Measurements from ENCODE around the gene CARD10.
A peak's percentile ranks its signal among the peaks of the same experiment; 100 is the strongest.
"Not testable (repeated sequence)": the region's sequence is repeated elsewhere in the genome, so short reads cannot be mapped to it uniquely, and the experiment has no call there.

The CARD10 gene

DNA sequence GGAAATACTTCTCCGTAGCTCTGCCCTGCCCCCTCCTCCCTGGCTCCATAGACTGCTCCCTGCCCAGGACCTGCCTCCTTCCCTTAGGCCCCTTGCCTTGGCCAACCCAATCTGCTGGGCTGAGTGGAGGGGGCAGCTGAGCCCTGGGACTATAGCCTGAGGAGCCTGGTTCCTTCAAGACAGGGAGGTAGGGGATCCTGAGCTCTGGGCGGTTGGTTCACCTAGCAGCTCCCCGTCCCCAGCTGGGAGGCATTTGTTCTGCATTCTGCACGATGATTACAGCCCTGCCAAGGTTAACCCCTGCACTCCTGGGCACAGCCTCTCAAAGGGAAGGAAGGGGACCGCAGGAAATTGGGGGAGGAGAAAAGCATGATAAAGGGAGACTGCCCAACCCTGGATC is 37.5 kb upstream of the CARD10 start:
- DNase-seq: no peak

DNA sequence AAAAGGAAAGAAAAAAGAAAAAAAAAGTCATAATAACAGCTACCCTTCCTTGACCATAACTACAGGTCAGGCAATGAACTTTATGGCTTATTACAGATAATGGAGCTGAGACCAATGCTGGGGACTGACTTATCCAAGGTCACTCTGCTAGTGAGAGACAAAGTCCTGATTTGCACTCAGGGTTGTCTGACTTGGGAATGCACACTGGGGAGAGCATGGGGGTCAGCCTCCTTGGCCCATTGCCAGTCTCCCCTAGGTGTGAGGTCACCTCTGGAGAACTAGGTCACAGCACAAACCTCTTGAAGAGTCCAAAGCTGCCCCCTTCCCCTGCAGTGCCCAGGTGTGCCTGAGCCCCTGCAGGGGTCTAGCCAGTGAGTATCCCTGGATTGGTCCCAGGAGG is 35.8 kb upstream of the CARD10 start:
- no peak for DNase-seq

DNA sequence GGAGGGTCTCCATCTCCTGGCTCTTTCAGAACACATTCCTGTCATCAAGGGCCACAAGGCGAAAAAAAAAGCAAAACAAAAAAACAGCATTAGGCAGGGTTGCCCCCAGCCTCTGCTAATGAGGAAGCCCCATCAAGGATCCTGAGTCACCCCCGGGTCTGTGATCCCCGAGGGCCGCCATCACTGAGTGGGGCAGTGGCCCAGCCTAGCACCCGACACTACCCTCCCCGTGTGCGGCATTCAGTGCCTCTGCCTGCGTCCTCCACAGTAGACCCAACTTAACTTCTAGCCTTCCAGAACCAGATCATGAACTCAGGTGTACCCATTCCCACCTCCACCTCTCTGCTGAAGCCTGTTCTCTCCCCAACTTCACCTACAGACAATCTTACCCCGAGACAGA is 34.5 kb upstream of the CARD10 start:
- no peak for DNase-seq

DNA sequence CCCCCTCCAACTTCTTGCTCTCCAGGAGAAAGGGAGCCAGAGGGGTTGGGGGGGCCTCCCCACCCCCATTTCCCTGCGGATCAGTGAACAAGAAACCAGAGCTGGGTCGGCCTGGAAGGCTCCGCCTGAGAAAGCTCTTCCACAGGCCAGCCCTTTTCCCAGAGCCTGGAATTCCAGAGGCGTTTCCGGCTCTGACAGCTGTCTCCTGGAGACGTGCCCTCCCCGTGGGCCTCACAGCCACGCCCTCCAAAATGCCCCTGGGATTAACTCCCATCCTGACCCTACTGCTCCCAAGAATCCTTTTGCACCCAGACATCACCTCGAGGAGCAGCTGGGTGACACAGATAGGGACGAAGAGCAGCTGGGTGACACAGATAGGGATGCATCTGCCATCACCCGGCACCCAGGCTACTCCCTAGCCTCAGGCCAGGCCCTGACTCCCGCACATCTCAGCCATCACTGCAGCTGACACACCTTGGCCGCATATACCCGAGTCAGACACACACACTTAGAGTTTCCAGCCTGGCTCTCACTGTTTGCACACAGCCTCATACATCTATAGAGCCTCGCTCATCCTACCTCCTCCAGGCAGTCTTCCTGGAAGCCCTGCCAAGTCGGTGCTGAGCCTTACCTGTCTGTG is 33.4 kb upstream of the CARD10 start:
- DNase-seq: peak; percentile 74

DNA sequence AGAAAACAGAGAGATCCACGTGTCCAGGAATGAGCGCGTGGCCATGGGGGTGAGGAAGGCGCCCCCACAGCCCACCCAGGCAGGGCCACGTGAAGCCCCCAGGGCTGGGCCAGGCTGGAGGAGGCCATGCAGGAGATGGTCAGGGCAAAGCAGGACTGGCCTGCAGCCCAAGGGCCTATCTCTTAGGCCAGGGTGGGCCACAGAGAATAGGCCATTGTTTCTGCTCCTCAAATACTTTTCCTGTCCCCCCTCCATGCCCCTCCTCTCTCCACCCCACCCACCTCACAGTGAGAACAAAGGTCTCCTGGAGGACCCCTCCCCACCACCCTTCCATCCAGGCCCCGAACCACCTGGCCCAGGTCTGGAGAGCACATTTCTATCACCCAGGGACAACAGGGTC is 32.8 kb upstream of the CARD10 start:
- DNase-seq: no peak

DNA sequence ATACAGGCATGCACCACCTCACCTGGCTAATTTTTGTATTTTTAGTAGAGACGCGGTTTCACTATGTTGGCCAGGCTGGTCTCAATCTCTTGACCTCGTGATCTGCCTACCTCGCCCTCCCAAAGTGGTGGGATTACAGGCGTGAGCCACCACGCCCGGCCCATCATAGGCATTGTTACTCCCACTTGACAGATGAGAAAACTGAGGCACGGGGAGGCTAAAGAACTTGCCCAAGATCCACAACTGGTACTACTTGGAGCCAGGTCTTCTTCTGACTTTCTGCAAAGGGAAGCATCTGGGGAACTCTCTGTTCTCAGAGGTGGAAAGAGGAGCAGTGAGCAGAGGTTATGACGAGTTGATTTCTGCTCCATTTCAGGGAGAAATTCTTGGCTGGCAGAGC is 31.7 kb upstream of the CARD10 start:
- DNase-seq: not testable (repeated sequence)

DNA sequence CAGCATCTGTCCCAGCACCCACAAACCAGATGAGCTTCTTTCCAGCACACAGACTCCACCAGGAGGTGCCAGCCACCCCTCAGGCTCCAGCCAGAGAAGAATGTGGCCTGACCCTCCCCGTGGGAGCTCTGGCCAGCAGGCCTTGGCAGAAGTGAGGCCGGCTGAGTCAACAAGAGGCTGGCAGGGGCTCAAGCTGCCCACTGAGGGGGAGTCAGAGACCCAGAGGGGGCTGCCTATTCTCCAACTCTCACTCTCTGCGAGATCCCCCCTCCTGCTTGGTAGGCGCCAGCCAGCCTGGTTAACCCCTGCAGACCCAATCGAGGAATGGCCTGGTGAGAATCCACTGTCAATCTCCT is 30.5 kb upstream of the CARD10 start:
- DNase-seq: no peak

DNA sequence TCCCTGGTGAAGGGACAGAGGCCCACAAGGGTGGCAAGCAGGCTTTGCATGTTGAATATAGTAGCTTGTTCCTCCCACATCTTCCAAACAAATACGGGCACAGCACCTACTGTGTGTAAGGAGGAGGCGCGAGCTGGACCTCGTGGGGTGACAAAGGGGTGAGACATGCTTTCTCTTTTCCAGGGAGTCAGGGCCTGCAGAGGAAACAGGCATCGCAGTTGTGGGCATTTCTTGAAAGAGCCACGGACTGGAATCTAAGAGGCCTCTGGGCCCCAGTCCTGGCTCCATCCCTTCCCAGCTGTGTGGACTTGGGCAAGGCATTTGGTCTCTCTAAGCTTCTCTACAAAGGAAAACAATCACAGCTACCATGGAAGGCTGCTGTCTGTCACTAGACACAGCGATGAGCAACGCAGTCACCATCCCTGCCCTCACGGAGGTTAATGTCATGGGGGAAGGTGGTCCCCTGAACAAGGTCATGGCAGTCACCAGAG is 28.1 kb upstream of the CARD10 start:
- no peak for DNase-seq

DNA sequence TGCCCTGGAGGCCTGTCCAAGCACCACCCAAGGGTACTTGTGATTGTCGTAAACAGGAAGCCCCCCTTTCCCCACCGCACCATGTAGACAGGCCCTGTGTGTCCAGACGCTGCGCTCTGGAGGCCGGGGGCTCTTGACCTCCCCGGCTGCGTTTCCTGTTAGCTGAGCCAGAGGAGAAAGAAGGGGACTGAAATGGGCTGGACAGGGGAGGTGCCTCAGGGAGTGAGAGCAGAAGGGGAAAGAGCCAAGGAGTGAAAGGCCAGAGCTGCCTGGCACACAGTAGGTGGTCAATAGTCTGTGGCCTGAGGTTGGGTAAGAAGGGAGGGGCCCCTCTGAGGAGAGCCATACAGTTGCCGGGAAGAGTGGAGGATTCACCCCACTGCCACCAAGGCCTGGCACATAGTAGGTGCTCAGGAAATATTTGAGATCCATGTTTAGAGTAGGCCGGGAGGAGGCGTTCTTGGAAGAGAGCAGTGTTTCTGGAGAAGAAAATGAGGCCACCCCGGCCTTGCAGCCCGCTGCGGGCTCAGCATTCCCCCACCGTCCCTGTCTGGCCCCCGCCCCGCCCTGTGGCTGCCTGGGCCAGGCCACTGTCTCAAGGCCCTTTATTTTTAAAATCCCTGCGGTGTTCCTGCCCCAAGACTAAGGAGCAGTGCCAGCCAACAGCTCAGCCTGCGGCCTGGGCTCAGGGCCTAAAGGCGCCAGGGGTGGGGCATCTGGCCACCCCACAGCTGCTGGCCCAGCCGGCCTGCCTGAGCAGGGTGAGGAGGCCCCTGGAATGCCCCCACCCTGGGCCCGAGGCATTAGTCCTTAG is 27.4 kb upstream of the CARD10 start:
- peak; percentile 36 for DNase-seq

DNA sequence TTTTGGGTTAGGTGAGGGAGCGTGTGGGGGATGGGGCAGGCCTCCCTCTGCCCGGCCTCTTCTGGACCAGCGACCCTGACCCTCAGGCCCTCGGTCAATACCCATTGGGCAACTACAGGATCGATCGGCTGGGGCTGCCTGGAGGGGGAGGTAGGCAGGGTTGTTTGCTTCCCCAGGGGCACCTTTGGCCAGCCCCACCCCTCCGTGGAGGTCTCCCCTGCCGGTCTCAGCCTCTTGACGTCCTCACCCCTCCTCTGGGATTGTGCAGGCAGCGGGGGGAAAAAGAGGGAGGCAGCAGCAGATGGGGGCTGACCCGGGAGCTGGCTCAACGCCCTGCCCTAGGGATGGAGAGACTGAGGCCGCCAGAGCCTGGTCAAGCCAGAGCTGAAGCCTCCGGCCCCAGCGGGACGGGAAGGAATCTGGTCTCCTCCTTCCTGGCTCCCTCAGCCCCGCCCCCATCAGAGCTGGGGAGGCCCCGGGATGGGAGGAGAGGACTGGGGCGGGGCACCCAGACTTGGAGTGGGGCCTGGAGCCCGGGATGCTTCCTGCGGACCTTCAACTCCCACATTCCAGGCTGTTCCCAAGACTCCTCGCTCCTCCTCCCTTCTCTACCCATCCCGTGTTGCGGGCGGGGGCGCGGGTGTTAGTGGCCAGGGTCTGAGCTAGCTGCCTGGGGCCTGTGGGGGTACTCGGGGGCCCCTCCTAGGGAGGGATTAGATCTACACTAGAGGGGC is 26.7 kb upstream of the CARD10 start:
- DNase-seq: peak; percentile 96

DNA sequence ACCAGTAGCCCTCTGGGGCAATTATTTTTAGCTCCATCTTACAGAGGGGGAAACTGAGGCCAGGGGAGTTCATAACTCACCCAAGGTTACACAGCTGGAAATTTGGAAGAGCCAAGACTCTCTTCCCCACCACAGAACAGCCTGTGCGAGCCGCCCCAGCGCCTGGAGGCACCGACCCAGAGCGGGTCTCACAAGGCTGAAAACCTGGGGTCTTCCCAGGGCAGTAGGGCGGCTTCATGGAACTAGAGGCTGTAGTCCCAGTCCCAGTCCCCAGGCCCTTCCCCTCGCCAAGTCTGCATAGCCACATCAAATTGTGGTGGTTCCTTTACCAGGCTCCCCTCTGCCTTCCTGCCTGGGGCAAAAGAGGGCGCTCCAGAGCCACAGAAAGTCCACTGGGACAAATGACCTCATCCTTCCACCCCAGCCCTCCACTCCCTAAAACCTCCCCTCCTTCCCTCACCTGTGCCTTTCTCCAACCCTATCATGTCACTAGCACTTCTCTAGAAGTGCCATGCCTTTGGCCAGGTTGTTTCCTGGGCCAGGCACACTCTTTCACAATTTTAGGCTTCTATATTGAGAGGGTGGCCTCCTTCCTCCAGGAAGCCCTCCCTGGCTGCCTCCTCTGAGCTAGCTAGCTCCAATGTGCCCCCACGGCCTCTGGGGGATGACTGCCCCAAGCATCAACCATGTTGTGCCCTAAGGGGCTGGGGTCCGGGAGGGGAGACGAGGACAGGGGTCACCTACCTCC is 25.9 kb upstream of the CARD10 start:
- DNase-seq: peak; percentile 55

DNA sequence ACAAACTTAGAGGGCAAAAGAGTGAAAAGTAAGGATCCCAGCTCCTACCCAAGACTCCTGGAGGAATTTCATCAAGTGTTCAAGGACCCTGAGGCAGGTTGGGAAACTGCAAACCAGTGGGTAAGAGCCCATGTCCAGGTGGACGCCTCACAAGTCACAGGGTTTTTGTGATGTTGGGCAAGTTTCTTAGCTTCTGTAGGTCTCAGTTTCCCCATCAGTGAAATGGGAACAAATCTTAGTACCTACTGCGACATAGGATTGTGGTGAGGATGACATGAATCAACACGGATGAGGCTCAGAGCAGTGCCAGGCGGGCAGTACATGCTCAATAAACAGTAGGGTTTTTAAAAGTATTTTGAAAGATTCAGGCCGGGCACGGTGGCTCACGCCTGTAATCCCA is 23.7 kb upstream of the CARD10 start:
- no peak for DNase-seq

DNA sequence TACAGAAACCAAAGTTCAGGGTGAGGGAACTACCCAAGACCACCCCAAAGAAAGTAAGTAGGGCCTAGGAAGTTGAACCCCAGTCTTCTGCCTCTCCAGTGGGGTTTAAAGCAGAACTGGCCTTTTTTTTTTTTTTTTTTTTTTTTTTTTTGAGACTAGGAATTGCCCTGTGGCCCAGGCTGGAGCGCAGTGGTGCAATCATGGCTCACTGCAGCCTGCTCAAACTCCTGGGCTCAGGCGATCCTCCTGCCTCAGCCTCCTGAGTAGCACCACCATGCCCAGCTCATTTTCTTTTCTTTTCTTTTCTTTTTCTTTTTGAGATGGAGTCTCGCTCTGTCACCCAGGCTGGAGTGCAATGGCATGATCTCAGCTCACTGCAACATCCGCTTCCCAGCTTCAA is 23.2 kb upstream of the CARD10 start:
- DNase-seq: not testable (repeated sequence)

DNA sequence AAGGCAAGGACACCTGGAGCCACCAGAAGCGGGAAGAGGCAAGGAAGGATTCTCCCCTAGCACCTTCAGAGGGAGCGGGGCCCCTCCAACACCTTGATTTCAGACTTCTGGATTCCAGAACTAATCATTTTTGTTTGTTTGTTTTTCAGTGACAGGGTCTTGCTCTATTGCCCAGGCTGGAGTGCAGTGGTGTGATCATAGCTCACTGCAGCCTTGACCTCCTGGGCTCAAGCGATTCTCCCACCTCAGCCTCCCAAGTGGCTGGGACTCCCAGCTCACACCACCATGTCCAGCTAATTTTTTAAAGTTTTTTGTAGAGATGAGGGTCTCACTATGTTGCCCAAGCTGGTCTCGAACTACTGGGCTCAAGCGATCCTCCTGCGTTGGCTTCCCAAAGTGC is 20.6 kb upstream of the CARD10 start:
- not testable (repeated sequence) for DNase-seq

DNA sequence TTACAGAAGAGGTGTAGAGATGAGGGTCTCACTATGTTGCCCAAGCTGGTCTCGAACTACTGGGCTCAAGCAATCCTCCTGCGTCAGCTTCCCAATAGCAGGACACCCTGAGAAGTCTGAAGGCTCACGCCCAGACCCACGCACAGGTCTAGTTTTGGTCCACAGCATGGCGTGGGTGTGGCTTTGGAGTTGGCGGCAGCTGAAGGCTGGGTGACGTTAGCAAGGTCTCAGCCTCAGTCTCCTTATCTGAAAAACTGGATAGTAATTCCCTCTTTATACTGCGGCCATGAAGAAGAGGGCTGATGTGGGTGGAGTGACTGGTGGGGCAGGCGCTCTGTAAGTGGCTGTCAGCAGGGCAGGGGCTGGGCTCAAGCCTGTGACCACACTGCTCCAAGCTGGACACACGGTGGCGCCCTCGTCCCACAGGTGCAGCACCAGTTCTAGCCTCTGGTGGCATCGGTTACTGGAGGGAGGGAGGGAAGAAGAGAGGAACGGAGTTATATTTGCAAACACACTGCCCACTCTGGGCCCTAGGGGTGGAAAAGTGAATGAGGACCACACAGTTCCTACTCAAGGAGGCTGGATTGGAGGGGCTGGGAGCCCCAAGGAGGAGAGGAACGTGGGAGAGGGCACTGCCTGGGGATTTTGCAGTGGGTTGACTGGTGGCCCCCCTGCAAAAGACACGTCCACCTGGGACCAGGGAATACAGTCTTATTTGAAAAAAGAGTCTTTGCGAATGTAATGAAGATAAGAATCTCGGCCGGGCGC is 19.6 kb upstream of the CARD10 start:
- peak; percentile 90 for DNase-seq

DNA sequence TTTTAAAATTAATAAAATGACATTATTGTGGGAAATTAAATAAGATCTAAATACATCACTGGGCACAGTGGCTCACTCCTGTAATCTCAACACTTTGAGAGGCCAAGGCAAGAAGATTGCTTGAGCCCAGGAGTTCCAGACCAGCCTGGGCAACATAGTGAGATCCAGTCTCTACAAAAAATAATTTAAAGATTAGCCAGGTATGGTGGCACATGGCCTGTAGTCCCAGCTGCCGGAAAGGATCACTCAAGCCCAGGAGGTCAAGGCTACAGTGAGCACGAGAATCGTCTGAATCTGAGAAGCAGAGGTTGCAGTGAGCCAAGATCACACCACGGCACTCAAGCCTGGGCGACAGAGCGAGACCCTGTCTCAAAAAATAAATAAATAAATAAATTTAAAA is 15.9 kb upstream of the CARD10 start:
- DNase-seq: no peak

DNA sequence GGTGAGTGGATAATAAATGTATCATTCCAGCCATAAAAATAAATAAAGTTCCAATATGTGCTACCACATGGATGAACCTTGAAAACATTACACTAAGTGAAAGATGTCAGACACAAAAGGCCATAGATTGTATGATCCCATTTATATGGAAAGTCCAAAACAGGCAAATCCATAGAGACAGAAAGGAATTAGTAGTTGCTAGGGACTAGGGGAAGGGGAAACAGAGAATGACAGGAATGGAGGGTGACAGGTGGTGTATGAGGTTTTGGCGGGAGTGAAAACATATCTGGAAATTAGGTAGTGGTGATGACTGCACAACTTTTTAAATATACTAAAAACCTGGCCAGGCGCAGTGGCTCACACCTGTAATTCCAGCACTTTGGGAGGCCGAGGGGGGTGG is 15.2 kb upstream of the CARD10 start:
- no peak for DNase-seq

DNA sequence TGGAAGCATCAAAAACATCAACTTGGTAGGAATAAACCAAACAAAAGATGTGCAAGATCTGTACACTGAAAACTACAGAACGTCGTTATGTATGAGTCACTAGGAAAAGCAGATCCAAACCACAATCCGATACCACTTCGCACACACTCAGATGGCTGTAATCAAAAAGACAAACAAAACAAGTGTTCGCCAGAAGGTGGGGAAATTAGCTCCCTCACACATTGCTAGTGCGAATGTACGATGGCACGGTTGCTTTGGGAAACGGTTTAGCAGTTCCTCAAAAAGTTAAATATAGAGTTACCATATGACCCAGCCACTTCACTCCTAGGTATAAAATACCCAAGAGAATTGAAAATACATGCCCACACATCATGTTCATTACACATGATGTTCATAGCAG is 14.8 kb upstream of the CARD10 start:
- peak; percentile 67 for DNase-seq

DNA sequence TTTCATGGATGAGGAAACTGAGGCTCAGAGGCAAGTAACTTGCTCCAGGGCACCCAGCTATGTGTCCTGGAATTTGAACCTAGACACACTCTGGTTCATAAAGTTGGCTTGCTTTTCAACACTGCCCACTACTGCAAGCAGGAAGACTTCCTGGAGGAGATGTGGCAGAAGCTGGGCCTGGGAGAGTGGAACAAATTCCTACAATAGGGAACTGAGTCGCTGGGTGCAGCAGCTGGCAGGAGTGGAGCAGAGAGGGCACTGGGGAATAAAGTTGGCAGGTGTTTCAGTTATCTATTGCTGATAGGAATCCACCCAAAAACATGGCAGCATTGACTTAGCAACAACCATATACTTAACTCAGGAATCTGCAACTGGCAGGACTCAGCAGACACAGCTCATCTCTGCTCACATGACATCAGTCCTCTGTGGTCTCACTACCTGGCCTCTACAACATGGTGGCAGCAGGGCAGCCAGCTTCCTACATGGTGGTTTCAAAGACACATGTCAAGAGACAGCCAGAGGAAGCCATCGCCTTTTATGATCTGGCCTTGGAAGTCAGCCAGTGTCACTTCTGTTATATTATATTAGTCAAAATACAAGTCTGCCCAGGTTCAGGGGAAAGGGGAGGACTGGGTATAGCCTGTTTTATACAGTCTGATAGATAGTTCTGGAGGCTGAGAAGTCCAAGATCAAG is 10.6 kb upstream of the CARD10 start:
- DNase-seq: no peak

DNA sequence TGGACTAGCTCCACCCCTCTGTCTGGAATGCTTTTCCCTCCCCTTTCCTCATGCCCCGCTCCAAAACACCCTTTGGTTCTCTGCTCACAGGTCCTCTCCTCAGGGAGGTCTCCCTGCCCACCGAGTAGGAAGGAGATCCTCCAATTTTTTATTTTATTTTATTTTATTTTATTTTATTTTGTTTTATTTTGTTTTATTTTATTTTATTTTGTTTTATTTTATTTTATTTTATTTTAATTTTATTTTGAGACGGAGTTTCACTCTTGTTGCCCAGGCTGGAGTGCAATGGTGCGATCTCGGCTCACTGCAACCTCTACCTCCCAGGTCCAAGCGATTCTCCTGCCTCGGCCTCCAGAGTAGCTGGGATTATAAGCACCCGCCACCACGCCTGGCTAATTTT is 8.7 kb upstream of the CARD10 start:
- DNase-seq: not testable (repeated sequence)

DNA sequence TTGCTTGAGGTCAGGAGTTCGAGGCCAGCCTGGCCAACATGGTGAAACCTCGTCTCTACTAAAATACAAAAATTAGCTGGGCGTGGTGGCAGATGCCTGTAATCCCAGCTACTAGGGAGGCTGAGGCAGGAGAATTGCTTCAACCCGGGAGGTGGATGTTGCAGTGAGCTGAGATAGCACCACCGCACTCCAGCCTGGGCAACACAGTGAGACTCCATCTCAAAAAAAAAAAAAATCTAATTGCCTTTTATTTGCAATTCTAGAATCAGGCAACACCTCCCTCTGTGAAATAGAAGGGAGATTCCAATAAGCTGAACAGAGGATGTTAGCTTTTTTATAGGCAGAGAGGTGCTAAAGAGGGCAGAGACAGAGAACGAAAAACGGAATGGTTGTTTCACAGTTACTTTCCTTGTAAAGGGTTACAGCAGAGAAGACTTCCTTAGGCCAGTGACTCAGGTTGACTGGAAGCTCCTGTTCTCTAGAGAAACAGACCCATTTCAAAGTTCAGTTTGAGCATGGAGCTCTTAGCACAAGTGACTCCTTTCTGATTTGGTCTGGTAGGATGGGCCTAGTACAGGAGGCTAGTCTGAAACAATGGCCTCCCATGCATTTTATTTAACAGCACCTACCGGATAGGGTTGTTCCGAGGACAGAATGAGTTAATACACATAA is 8.0 kb upstream of the CARD10 start:
- not testable (repeated sequence) for DNase-seq
